Measurements from ENCODE around the gene PATL1.
A peak's percentile ranks its signal among the peaks of the same experiment; 100 is the strongest.
"Not testable (repeated sequence)": the region's sequence is repeated elsewhere in the genome, so short reads cannot be mapped to it uniquely, and the experiment has no call there.

The PATL1 gene

DNA sequence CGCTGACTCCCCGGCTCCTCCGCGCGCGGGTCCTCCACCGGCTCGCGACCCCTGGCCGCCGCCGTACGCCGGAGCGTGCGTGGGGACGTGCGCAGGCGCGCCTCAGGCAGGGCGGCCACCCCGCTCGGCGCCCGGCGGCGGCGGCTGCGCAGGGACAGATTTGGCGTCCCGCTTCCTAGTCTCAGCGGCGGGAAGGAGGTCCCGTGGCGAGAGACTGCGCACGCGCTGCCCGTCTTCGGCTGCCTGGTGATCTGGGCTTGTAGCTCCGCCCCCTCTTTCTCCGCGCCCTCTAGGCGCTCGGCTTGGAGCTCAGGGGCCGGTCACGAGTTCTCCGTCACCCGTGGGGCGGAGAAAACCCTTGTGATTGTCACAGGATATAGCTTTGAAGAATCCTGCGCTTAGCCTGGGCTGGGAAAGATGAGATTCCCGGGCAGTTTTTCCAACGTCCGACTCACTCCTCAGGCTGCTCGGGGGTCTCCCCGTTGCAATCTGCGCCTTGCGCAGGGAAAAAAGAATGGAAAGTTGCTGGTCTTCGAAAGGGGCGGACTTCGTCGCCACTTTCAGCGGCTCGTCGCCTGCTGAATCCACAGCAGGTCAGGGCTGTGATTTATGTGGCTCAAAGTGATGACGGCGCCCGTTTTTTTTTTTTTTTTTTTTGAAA, at the start of gene PATL1:
PATL1 (minus strand) TSS at position 88 of the 661 bp plus-strand sequence. CDS start 142 bp downstream, outside the sequence.
- DNase-seq = peak; percentile 98 to 99
- TF ChIP-seq POLR2A (IDR thresholded peaks at IDR 0.05; ENCODE audit: low read length) (peak; percentile 69), GATA1 (IDR thresholded peaks at IDR 0.05; ENCODE audit: low read depth, low read length) (no peak)

DNA sequence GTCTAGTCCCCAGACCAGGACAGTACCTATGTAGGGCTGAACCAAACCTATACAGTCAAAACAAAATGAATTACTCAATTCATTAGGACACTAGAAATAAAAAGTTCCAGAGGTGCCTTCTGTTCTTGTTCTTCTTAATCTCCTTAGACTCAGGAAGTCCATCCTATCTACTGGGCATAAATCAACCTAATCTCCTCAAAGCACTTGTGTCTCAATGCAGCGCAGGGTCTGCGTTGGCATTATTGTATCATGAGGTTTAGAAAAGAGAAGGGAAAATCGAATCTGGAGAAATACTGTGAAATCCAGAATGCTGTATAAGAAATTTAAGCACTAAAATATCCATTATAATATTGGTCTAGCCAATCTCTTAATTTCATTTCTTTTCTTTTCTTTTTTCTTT, 47.2 kb upstream of the PATL1 start:
- no peak for DNase-seq
- TF ChIP-seq GATA1 (IDR thresholded peaks at IDR 0.05; ENCODE audit: low read depth, low read length) (no peak), POLR2A (IDR thresholded peaks at IDR 0.05; ENCODE audit: low read length) (no peak)

GRCh38 chr11:59713745-59714144, 44.9 kb upstream of the PATL1 start, which contains the start of gene OR10V1:
OR10V1 (minus strand) TSS chr11:59713845; CDS start chr11:59713845, 0 bp downstream.
- no peak for DNase-seq
- TF ChIP-seq GATA1 (IDR thresholded peaks at IDR 0.05; ENCODE audit: low read depth, low read length) (no peak), POLR2A (IDR thresholded peaks at IDR 0.05; ENCODE audit: low read length) (no peak)

- peak; percentile 8 to 17 for DNase-seq
- TF ChIP-seq POLR2A (IDR thresholded peaks at IDR 0.05; ENCODE audit: low read length) = no peak
- no peak for TF ChIP-seq GATA1 (IDR thresholded peaks at IDR 0.05; ENCODE audit: low read depth, low read length)
These were observed 41.5 kb upstream of the PATL1 start for GRCh38 chr11:59710136-59710847.

GRCh38 chr11:59708537-59708936, 39.7 kb upstream of the PATL1 start:
- no peak for TF ChIP-seq GATA1 (IDR thresholded peaks at IDR 0.05; ENCODE audit: low read depth, low read length)
- no peak for TF ChIP-seq POLR2A (IDR thresholded peaks at IDR 0.05; ENCODE audit: low read length)

GRCh38 chr11:59707371-59707770, 38.5 kb upstream of the PATL1 start:
- TF ChIP-seq GATA1 (IDR thresholded peaks at IDR 0.05; ENCODE audit: low read depth, low read length) (no peak), POLR2A (IDR thresholded peaks at IDR 0.05; ENCODE audit: low read length) (no peak)
- DNase-seq = no peak

More at GRCh38 chr11:59708537-59708936, 39.7 kb upstream of the PATL1 start:
- no peak for DNase-seq

DNA sequence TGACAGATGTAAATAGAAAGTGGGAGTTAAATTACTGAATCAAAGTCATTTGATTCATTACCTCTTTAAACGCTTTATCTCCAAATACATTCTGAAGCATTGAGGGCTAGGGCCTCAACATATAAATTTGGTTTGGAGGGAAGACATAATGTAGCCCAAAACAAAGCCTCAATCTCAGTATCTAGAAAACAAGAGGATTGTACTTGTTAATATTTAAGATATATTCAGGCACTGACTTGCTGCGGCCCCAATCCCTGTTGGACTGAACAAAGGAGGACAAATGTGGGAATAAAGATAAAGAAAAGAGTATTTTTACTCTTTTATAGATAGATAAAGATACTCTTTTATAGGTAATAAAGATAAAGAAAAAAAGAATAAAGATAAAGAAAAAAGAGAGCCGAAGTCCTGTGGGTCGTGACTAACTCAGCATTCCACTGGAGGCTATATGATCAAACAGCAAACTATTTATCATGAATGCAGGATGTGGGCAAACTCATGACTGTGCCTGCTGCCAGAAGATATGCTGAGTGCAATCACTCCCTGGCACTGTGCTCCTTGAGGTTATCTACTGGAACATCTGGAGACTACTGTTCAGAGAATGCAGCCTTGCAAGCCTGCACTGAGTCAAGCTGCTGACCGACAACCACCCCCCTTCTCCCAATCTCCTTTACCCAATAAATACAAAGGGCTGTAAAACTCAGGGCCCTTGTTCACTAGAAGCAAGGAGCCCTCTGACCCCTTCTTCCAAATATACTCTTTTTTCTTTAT, 37.9 kb upstream of the PATL1 start:
- DNase-seq = peak; percentile 77 to 92
- TF ChIP-seq GATA1 (IDR thresholded peaks at IDR 0.05; ENCODE audit: low read depth, low read length) (peak; percentile 58), POLR2A (IDR thresholded peaks at IDR 0.05; ENCODE audit: low read length) (no peak)

GRCh38 chr11:59705294-59705693, 36.5 kb upstream of the PATL1 start:
- DNase-seq = no peak
- TF ChIP-seq POLR2A (IDR thresholded peaks at IDR 0.05; ENCODE audit: low read length) (no peak), GATA1 (IDR thresholded peaks at IDR 0.05; ENCODE audit: low read depth, low read length) (no peak)

DNA sequence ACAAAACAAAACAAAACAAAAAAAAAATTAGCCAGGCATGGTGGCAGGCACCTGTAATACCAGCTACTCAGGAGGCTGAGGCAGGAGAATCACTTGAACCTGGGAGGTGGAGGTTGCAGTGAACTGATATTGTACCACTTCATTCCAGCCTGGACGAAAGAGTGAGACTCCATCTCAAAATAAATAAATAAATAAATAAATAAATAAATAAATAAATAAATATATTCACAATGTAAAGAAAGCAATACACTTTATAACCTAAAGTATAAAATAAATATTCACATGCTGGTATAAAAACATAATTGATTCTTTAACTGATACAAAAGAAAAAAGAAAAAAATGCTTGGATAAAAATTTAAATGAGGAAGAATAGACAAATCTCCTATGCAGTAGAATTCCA, 34.7 kb upstream of the PATL1 start:
- not testable (repeated sequence) for DNase-seq

GRCh38 chr11:59700157-59700556, 31.3 kb upstream of the PATL1 start:
- not testable (repeated sequence) for DNase-seq

DNA sequence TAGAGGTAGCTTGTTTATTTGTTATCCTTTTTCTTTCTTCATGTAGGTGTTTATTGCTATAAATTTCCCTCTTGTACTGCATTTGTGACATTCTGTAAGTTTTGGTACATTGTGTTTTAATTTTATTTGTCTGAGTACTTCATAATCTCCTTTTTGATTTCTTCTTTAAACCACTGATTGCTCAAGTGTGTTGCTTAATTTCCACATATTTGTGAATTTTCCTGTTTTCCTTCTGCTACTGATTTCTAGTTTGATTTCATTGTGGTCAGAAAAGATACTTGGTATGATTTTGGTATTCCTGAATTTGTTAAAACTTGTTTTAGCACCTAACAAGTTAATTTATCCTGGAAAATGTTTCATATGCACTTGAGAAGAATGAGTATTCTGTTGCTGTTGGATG, 29.7 kb upstream of the PATL1 start:
- no peak for TF ChIP-seq GATA1 (IDR thresholded peaks at IDR 0.05; ENCODE audit: low read depth, low read length)
- TF ChIP-seq POLR2A (IDR thresholded peaks at IDR 0.05; ENCODE audit: low read length) = no peak
- DNase-seq = no peak

- DNase-seq = no peak
- TF ChIP-seq POLR2A (IDR thresholded peaks at IDR 0.05; ENCODE audit: low read length) (no peak), GATA1 (IDR thresholded peaks at IDR 0.05; ENCODE audit: low read depth, low read length) (no peak)
These were observed 24.1 kb upstream of the PATL1 start for GRCh38 chr11:59692915-59693314.

- DNase-seq = no peak
These were observed 22.3 kb upstream of the PATL1 start for GRCh38 chr11:59691156-59691555.

DNA sequence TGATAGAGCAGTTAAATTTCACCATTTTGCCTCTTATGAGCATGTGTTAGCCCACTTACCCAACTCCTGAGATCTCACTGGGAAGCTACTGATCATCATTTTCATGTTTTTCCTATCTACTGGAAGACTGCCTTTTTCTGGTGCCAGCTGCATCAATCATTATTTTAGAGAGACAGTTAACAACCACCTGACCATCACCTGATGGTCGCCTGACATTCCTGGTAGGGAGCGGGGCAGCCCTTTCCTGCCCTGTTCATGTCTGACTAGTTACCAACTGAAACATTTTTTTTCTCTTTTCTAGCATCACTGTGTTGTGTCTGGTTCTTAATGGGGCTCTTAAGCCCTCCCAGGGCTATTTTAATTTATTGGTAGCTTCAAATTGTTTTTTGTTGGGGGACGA, 20.2 kb upstream of the PATL1 start:
- DNase-seq = no peak
- TF ChIP-seq GATA1 (IDR thresholded peaks at IDR 0.05; ENCODE audit: low read depth, low read length) (no peak), POLR2A (IDR thresholded peaks at IDR 0.05; ENCODE audit: low read length) (no peak)

More at GRCh38 chr11:59691156-59691555, 22.3 kb upstream of the PATL1 start:
- TF ChIP-seq GATA1 (IDR thresholded peaks at IDR 0.05; ENCODE audit: low read depth, low read length) = no peak
- no peak for TF ChIP-seq POLR2A (IDR thresholded peaks at IDR 0.05; ENCODE audit: low read length)

DNA sequence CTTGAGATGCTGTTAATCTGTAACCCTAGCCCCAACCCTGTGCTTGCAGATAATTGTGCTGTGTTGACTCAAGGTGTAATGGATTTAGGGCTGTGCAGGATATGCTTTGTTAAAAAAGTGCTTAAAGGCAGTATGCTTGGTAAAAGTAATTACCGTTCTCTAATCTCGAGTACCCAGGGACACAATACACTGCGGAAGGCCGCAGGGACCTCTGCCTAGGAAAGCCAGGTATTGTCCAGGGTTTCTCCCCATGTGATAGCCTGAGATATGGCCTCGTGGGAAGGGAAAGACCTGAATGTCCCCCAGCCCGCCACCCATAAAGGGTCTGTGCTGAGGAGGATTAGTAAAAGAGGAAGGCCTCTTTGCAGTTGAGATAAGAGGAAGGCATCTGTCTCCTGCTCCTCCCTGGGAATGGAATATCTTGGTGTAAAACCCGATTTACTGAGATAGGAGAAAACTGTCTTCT, 12.5 kb upstream of the PATL1 start:
- DNase-seq = not testable (repeated sequence)
